Left ventricle myocardium inferior (tissue), 1 donor: ENCODE data around the gene RASGRP3. TPM values are rescaled to one million over a fixed set of nuclear protein-coding genes. Genes with fewer than 3 reads are reported as not detected.
A peak's percentile ranks its signal among the peaks of the same experiment; 100 is the strongest.

ENCODE experiments used
- DNase-seq: peaks from one replicate; pipeline ENCODE4 v3.0.0-alpha.2; 2020
- H3K27ac ChIP-seq: fragments of 200-600 bp; replicated peaks from 2 replicates; pipeline ENCODE4 v1.8.0; 2021
- H3K27me3 ChIP-seq: fragments of 200-600 bp; 2 replicates; pipeline ENCODE4 v1.8.0; 2021; ENCODE audit warnings: low read depth
- H3K36me3 ChIP-seq: fragments of 200-600 bp; 2 replicates; pipeline ENCODE4 v1.8.0; 2021
- H3K4me1 ChIP-seq: fragments of 200-600 bp; 2 replicates; pipeline ENCODE4 v1.8.0; 2021
- H3K4me3 ChIP-seq: fragments of 200-600 bp; 2 replicates; pipeline ENCODE4 v1.8.0; 2021; ENCODE audit warnings: mild to moderate bottlenecking, moderate library complexity
- H3K9me3 ChIP-seq: fragments of 200-600 bp; replicated peaks from 2 replicates; pipeline ENCODE4 v1.8.0; 2021
- intact Hi-C: fragments of 100-400 bp; cut with micrococcal nuclease; formaldehyde crosslinking; loops from one replicate; pipeline ENCODE4 v1.11.0; 2022
- long read RNA-seq: library from polyadenylated mRNA; unstranded; transcript quantifications from one replicate; pipeline ENCODE4 v2.0.0, GENCODE V29; 2021
- total RNA-seq: library from RNA; stranded (reverse); fragmentation: NEBNext Ultra II Directional; extraction: Animal tissue kit (Norgen Biotek cat#: 25700); gene quantifications from one replicate; pipeline ENCODE4 v1.2.1, GENCODE V29; 2021
- TF ChIP-seq, protein P1 (sequence below): fragments of 200-600 bp; IDR thresholded peaks from 2 replicates; pipeline ENCODE4 v1.8.0; 2021; ENCODE audit warnings: antibody characterized with exemption, mild to moderate bottlenecking, borderline replicate concordance
- donor health status: DM: no; HTN: yes; CAD: no; lungs with severe emphysema.

RASGRP3 gene, protein sequence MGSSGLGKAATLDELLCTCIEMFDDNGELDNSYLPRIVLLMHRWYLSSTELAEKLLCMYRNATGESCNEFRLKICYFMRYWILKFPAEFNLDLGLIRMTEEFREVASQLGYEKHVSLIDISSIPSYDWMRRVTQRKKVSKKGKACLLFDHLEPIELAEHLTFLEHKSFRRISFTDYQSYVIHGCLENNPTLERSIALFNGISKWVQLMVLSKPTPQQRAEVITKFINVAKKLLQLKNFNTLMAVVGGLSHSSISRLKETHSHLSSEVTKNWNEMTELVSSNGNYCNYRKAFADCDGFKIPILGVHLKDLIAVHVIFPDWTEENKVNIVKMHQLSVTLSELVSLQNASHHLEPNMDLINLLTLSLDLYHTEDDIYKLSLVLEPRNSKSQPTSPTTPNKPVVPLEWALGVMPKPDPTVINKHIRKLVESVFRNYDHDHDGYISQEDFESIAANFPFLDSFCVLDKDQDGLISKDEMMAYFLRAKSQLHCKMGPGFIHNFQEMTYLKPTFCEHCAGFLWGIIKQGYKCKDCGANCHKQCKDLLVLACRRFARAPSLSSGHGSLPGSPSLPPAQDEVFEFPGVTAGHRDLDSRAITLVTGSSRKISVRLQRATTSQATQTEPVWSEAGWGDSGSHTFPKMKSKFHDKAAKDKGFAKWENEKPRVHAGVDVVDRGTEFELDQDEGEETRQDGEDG
- total RNA-seq = 69.2 TPM
- long read RNA-seq, full-length matches to known transcripts = 14 of 50 reads
- long read RNA-seq, partial matches to known transcripts = 11 of 50 reads
- long read RNA-seq, other reads (novel, unspliced or antisense) = 25 of 50 reads

DNA sequence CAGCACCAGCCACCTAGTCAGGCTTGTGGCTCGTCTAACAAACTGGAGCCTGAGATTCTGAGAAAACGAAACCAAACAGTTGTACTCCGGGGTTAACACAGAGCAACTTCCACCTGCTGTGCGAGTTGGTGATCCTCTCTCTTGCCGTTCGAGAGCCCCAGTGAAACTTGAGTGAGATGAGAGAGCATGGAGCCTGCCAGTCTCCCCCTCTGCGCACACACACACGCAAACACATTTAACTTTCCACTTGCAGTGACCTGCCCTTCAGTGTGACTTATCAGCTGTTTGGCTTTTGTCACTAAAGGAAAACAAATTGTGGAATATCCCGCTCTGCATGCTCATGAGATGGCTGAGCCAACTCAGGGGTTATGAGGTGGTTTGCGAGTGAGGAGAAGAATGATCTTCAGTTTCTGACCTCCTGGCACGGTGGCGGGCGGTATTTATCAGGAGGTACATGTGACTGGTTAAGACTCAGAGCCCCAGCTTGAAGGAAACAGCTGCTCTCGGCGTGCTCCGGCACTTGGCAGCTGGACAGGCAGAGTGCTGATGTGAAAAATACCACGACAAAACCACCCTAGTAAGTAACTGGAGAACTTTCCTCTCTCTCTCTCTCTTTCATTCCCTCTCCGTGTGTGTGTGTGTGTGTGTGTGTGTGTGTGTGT lies at the start of gene RASGRP3:
RASGRP3 (plus strand) TSS at position 519 of the 662 bp plus-strand sequence. CDS start 38,488 bp downstream, outside the sequence.
- TF ChIP-seq, protein P1, sequence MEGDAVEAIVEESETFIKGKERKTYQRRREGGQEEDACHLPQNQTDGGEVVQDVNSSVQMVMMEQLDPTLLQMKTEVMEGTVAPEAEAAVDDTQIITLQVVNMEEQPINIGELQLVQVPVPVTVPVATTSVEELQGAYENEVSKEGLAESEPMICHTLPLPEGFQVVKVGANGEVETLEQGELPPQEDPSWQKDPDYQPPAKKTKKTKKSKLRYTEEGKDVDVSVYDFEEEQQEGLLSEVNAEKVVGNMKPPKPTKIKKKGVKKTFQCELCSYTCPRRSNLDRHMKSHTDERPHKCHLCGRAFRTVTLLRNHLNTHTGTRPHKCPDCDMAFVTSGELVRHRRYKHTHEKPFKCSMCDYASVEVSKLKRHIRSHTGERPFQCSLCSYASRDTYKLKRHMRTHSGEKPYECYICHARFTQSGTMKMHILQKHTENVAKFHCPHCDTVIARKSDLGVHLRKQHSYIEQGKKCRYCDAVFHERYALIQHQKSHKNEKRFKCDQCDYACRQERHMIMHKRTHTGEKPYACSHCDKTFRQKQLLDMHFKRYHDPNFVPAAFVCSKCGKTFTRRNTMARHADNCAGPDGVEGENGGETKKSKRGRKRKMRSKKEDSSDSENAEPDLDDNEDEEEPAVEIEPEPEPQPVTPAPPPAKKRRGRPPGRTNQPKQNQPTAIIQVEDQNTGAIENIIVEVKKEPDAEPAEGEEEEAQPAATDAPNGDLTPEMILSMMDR = no peak
- no peaks in the 10 kb centered on the region for H3K36me3 ChIP-seq
- H3K9me3 ChIP-seq = no peaks in the 10 kb centered on the region
- H3K27ac ChIP-seq = peak within 1 kb of the TSS; percentile 95
- no peaks in the 10 kb centered on the region for H3K27me3 ChIP-seq
- H3K4me3 ChIP-seq = peak within 1 kb of the TSS; percentile 70
- intact Hi-C loops = loop anchor here (5.0 kb wide), 1 partner anchor 106 kb away; no protein-coding TSS in a partner anchor
- H3K4me1 ChIP-seq = peaks cover 74% of the 10 kb centered on the region
- peak; percentile 88 for DNase-seq

DNA sequence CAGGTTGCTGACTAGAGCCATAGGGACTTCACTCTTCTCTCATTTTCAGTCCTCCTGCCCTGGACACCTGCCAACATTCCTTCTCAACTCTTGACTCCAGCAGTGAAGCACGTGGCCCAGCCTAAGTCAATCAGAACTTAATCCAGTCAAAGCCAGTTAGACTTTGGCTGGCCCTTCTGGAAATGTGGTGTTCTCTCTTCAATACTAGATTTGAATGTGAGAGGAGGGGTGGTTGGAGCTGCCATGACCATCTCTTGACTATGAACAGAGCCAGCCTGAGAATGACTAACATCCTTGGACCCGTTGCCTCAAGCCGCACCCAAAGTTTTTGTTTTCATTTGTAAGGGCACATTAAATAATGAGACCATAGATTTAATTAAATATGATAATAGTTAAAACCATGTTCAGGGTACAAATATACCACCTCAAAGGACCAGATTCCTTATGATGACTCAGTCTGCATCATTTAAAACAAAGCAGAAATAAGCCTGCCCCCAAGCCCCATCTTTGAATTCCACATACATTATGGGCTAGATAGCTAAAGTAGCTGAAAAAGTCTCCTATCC lies 49.7 kb upstream of the RASGRP3 start:
- TF ChIP-seq, protein P1 = no peak
- H3K27ac ChIP-seq = no peak overlapping the region
- peak; percentile 45 for DNase-seq
- no peak overlapping the region for H3K4me3 ChIP-seq
- H3K36me3 ChIP-seq = no peaks in the 10 kb centered on the region
- intact Hi-C loops = no loop called here
- no peaks in the 10 kb centered on the region for H3K27me3 ChIP-seq
- no peaks in the 10 kb centered on the region for H3K9me3 ChIP-seq
- H3K4me1 ChIP-seq = peaks cover 9% of the 10 kb centered on the region

DNA sequence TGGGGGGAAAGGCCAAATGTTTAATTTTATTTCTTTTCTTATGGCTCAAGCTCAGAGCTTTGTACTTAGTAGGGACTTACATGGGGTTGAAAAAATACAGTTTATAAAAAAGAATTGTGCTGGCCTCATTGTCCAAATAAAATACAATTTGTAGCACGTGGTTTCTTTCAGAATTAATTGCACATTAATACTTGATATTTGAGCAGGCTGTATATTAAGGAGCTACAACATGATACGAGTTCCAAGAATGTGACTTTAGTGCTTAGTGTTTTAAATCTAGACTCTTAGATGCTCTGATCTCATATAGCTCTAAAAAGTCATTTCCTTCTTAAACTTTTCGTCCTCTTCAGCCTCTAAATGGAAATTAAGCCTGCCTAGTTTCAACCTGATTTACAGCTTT lies 46.4 kb upstream of the RASGRP3 start:
- Histone ChIP-seq H3K36me3 (no peaks in the 10 kb centered on the region), H3K27ac (no peak overlapping the region), H3K4me3 (no peak overlapping the region), H3K27me3 (no peaks in the 10 kb centered on the region), H3K9me3 (no peaks in the 10 kb centered on the region), H3K4me1 (peaks cover 30% of the 10 kb centered on the region)
- TF ChIP-seq, protein P1 = no peak
- DNase-seq = no peak
- intact Hi-C loops = no loop called here

DNA sequence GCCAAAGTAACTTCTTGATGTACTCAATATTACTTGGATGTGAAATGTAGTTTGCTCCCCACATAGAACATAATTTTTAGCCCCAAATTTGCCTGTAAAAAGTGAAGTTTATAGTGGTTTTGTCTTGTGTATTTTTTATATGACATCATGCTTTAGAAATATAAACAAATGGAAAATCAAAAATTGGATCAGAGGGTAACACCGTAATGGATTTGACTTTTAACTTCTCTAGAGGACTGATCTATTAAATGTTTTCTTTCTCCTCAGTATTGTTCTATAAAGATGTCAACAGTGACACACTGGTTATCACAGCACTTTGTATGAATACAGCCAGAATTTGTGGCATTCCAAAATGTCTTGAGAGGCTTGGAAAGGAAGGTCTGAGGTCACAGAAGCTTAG lies 45.6 kb upstream of the RASGRP3 start:
- Histone ChIP-seq H3K36me3 (no peaks in the 10 kb centered on the region), H3K4me1 (peaks cover 33% of the 10 kb centered on the region), H3K27ac (no peak overlapping the region), H3K4me3 (no peak overlapping the region), H3K27me3 (no peaks in the 10 kb centered on the region), H3K9me3 (no peaks in the 10 kb centered on the region)
- DNase-seq = no peak
- intact Hi-C loops = no loop called here
- TF ChIP-seq, protein P1 = no peak

DNA sequence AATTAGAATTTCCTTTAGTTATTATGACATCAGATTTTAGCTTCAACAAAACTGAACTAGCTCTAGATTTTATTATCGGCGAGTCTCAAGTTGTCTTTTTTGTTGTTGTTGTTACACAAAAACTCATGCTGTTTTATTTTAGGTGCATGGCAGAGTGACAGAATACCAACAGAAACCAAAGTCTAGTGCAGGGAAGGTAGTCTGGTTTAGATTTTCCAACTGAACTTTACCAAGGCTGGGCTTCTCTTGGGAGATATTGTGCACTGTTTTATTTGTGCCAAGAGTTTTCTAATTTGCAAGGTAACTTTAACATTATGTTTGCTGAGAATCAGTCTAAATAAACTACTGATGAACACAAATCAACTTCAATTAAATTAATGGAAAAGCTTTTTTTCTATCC lies 43.6 kb upstream of the RASGRP3 start:
- no peaks in the 10 kb centered on the region for H3K36me3 ChIP-seq
- TF ChIP-seq, protein P1 = no peak
- H3K27me3 ChIP-seq = no peaks in the 10 kb centered on the region
- intact Hi-C loops = no loop called here
- DNase-seq = no peak
- H3K27ac ChIP-seq = peak overlapping the region; percentile 77
- H3K4me3 ChIP-seq = no peak overlapping the region
- H3K4me1 ChIP-seq = peaks cover 38% of the 10 kb centered on the region
- H3K9me3 ChIP-seq = no peaks in the 10 kb centered on the region
